WTC11 (cell line): ENCODE measurements around the gene B9D2. TPM values are rescaled to one million over a fixed set of nuclear protein-coding genes. Genes with fewer than 3 reads are reported as not detected.

Experiments
- ATAC-seq: fragments of 200-7000 bp; cut with Tn5 transposase; 2 replicates; pipeline ENCODE4 v1.10.0; 2021; ENCODE audit warnings: mild to moderate bottlenecking, moderate library complexity
- CTCF ChIA-PET: fragments of 300-600 bp; sonication (Branson Sonifier 250); formaldehyde crosslinking; loops from one replicate; lab custom pipeline; 2021; ENCODE audit warnings: antibody characterized with exemption; lab: Charles Lee
- POLR2A ChIA-PET: fragments of 350-600 bp; sonication (Branson Sonifier 250); formaldehyde crosslinking; loops from one replicate; lab custom pipeline; 2021; ENCODE audit warnings: antibody characterized with exemption; lab: Charles Lee
- DNase-seq: peaks from one replicate; pipeline ENCODE4 v3.0.0; 2021; ENCODE audit warnings: low spot score
- H3K27ac Mint-ChIP-seq: 2 replicates; pipeline ENCODE4 v1.8.0; 2021; ENCODE audit warnings: mixed read lengths
- H3K27me3 Mint-ChIP-seq: 2 replicates; pipeline ENCODE4 v1.8.0; 2021; ENCODE audit warnings: low read depth, mild to moderate bottlenecking, moderate library complexity, mixed read lengths
- H3K36me3 Mint-ChIP-seq: 2 replicates; pipeline ENCODE4 v1.8.0; 2021; ENCODE audit warnings: mixed read lengths
- H3K4me1 Mint-ChIP-seq: 2 replicates; pipeline ENCODE4 v1.8.0; 2022; ENCODE audit warnings: mixed read lengths
- H3K4me3 Mint-ChIP-seq: 2 replicates; pipeline ENCODE4 v1.8.0; 2021; ENCODE audit warnings: mild to moderate bottlenecking, moderate library complexity, mixed read lengths
- H3K9me3 Mint-ChIP-seq: 2 replicates; pipeline ENCODE4 v1.8.0; 2021; ENCODE audit warnings: mixed read lengths
- CBFB ChIP-seq: sonication (generic); formaldehyde crosslinking; IDR thresholded peaks from 2 replicates; pipeline ENCODE4 v1.8.1; 2022; ENCODE audit warnings: mild to moderate bottlenecking, low read depth, missing genetic modification reagents
- CDX4 ChIP-seq: fragments of 250-450 bp; sonication (Bioruptor Pico); IDR thresholded peaks from 2 replicates; pipeline ENCODE4 v1.9.0; 2021; ENCODE audit warnings: moderate library complexity, mild to moderate bottlenecking, inconsistent platforms, borderline replicate concordance
- E2F1 ChIP-seq: sonication (generic); formaldehyde crosslinking; IDR thresholded peaks from 2 replicates; pipeline ENCODE4 v1.8.0; 2022; ENCODE audit warnings: mild to moderate bottlenecking, missing genetic modification reagents
- ERG ChIP-seq: fragments of 250-450 bp; sonication (Bioruptor Pico); IDR thresholded peaks from 2 replicates; pipeline ENCODE4 v1.8.0; 2021; ENCODE audit warnings: mild to moderate bottlenecking
- FOXP1 ChIP-seq: sonication (generic); formaldehyde crosslinking; IDR thresholded peaks from 2 replicates; pipeline ENCODE4 v1.8.0; 2022; ENCODE audit warnings: missing genetic modification reagents, mild to moderate bottlenecking, moderate library complexity, borderline replicate concordance
- GABPB1 ChIP-seq: sonication (generic); formaldehyde crosslinking; IDR thresholded peaks from 2 replicates; pipeline ENCODE4 v1.8.1; 2023; ENCODE audit warnings: mild to moderate bottlenecking, missing genetic modification reagents
- HMGXB4 ChIP-seq: sonication (generic); formaldehyde crosslinking; IDR thresholded peaks from 2 replicates; pipeline ENCODE4 v1.8.1; 2023; ENCODE audit warnings: mild to moderate bottlenecking, moderate library complexity, missing genetic modification reagents
- JUN ChIP-seq: sonication (generic); formaldehyde crosslinking; IDR thresholded peaks from 2 replicates; pipeline ENCODE4 v1.8.0; 2023; ENCODE audit warnings: mild to moderate bottlenecking, missing genetic modification reagents
- KAT7 ChIP-seq: sonication (generic); formaldehyde crosslinking; IDR thresholded peaks from 2 replicates; pipeline ENCODE4 v1.8.1; 2023; ENCODE audit warnings: missing genetic modification reagents, mild to moderate bottlenecking, borderline replicate concordance
- SOX15 ChIP-seq: fragments of 250-450 bp; sonication (Bioruptor Pico); IDR thresholded peaks from 2 replicates; pipeline ENCODE4 v1.9.0; 2021; ENCODE audit warnings: mild to moderate bottlenecking
- TEAD4 ChIP-seq: sonication (generic); formaldehyde crosslinking; IDR thresholded peaks from 2 replicates; pipeline ENCODE4 v1.8.0; 2022; ENCODE audit warnings: mild to moderate bottlenecking, missing genetic modification reagents
- USF2 ChIP-seq: sonication (generic); formaldehyde crosslinking; IDR thresholded peaks from 2 replicates; pipeline ENCODE4 v1.8.1; 2023; ENCODE audit warnings: mild to moderate bottlenecking, missing genetic modification reagents, moderate library complexity
- ZNF416 ChIP-seq: fragments of 250-450 bp; sonication (Bioruptor Pico); IDR thresholded peaks from 2 replicates; pipeline ENCODE4 v1.9.0; 2021; ENCODE audit warnings: mild to moderate bottlenecking, inconsistent platforms
- ZNF423 ChIP-seq: fragments of 250-450 bp; sonication (Bioruptor Pico); IDR thresholded peaks from 2 replicates; pipeline ENCODE4 v2.1.2; 2022; ENCODE audit warnings: mild to moderate bottlenecking, moderate library complexity
- ZNF425 ChIP-seq: fragments of 250-450 bp; sonication (Bioruptor Pico); conservative IDR thresholded peaks from 2 replicates; pipeline ENCODE4 v1.9.0; 2021; ENCODE audit warnings: mild to moderate bottlenecking
- total RNA-seq: library from RNA; stranded (reverse); gene quantifications from 3 replicates; pipeline ENCODE4 v1.2.3, GENCODE V29; 2021
- TF ChIP-seq, protein P1 (sequence below): sonication (generic); formaldehyde crosslinking; IDR thresholded peaks from 2 replicates; pipeline ENCODE4 v1.8.0; 2022; ENCODE audit warnings: mild to moderate bottlenecking, missing genetic modification reagents
- TF ChIP-seq, protein P2 (sequence below): sonication (generic); formaldehyde crosslinking; conservative IDR thresholded peaks from 2 replicates; pipeline ENCODE4 v1.8.1; 2022; ENCODE audit warnings: mild to moderate bottlenecking, missing genetic modification reagents
- TF ChIP-seq, protein P3 (sequence below): sonication (generic); formaldehyde crosslinking; IDR thresholded peaks from 2 replicates; pipeline ENCODE4 v1.8.1; 2022; ENCODE audit warnings: missing genetic modification reagents, borderline replicate concordance

B9D2 gene
- total RNA-seq, 1 experiment from 2014 or later, result 4.7 TPM

DNA sequence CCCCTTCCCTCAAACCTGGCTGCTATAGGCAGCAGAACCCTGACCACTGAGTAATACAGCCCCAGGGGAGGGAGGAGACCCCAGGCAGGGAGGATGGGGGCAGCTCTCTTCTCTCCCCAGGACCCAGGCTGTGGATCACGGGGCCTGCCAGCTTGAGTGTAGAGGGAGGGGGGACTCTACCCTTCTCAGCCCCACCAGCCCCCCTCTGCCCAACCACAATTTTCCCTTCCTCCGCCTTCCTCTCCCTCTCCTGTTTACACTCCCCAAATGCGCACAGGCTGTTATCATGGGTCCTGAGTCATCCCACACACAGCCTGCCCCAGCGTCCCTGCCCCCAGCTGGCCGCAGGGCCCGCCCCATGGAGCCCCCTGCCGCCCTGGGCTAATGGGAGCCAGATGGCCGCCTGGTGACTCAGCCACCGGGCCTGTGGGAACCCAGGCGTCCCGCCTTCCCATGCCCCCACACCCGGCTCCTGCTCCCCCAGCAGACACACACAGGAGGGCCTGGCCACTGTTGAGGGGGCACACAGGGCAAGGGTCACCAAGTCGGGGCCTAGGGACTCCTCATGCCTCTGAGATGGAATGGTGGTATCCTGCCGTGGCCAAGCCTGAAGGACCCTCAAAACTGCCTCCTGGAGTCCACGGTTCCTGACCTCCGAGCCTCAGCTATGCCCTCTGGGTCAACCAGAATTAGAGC lies 40.4 kb downstream of the B9D2 start:
- DNase-seq, result no peak
- CTCF ChIA-PET, result interaction anchor here (0.7 to 3.4 kb wide), 3 partner anchors 15 to 247 kb away, joined by 3 to 66 read pairs (median 16); partner anchors contain the start of gene TGFB1

GRCh38 chr19:41323023-41323422 lies 40.9 kb downstream of the B9D2 start:
- no peaks in the 10 kb centered on the region for H3K9me3 Mint-ChIP-seq
- CTCF ChIA-PET, result interaction anchor here (1.5 to 3.4 kb wide), 5 partner anchors 8 to 248 kb away, joined by 7 to 66 read pairs (median 15); partner anchors contain the start of gene TGFB1
- no peak for ATAC-seq
- peaks cover 9% of the 10 kb centered on the region for H3K36me3 Mint-ChIP-seq
- POLR2A ChIA-PET, result no interaction called here
- TF ChIP-seq ZNF416 (CRISPR knock-in tag), result no peak
- H3K27me3 Mint-ChIP-seq, result no peaks in the 10 kb centered on the region; the same call in 1 of the 2 replicates
- H3K4me3 Mint-ChIP-seq, result no peak overlapping the region
- peak overlapping the region; percentile 63 for H3K27ac Mint-ChIP-seq
- H3K4me1 Mint-ChIP-seq, result peaks cover 52% of the 10 kb centered on the region
- no peak for DNase-seq

More for the DNA sequence above, 40.4 kb downstream of the B9D2 start:
- POLR2A ChIA-PET, result no interaction called here
- Mint-ChIP-seq H3K36me3 (peaks cover 4% of the 10 kb centered on the region), H3K4me3 (no peak overlapping the region; the same call in 1 of the 2 replicates), H3K9me3 (no peaks in the 10 kb centered on the region), H3K4me1 (peaks cover 57% of the 10 kb centered on the region), H3K27ac (peak overlapping the region; percentile 73), H3K27me3 (no peaks in the 10 kb centered on the region; the same call in 1 of the 2 replicates)
- no peak for ATAC-seq
- TF ChIP-seq ERG (no peak), TEAD4 (CRISPR knock-in tag) (no peak), E2F1 (no peak), USF2 (CRISPR knock-in tag) (no peak), ZNF423 (CRISPR knock-in tag) (peak; percentile 40; the same call in 1 of the 2 replicates), CBFB (no peak), JUN (CRISPR knock-in tag) (no peak), ZNF425 (no peak), GABPB1 (0 out of 2 replicates have a peak, but pooled peaks have one; percentile 15)

DNA sequence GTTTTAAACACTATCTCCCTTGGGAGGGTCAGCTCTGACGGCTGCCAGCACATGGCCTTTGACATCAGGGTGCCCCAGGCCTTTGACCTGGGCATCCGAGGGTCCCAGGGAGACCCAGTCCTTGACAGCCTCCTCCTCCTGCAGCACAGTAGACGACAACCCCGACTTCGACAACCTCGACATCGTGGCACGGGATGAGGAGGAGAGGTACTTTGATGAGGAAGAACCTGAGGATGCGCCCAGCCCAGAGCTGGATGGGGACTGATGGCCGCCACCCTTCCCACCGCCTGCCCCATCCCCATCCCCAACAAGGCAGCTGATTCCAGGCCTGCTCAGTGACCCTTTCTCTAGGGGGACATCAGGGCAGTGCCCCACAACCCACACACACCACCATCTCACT lies 41.5 kb downstream of the B9D2 start:
- peaks cover 15% of the 10 kb centered on the region for H3K36me3 Mint-ChIP-seq
- no peak overlapping the region for H3K4me3 Mint-ChIP-seq
- no peaks in the 10 kb centered on the region; the same call in 1 of the 2 replicates for H3K27me3 Mint-ChIP-seq
- H3K9me3 Mint-ChIP-seq, result no peaks in the 10 kb centered on the region
- POLR2A ChIA-PET, result interaction anchor here (1.7 kb wide), 1 partner anchor 12 kb away, joined by 8 read pairs; the partner anchor contains the start of gene CCDC97
- no peak overlapping the region; the same call in 1 of the 2 replicates for H3K27ac Mint-ChIP-seq
- DNase-seq (no peak), ATAC-seq (no peak)
- peaks cover 48% of the 10 kb centered on the region for H3K4me1 Mint-ChIP-seq
- CTCF ChIA-PET, result interaction anchor here (0.5 to 3.4 kb wide), 23 partner anchors 9 to 544 kb away, joined by 3 to 66 read pairs (median 5); partner anchors contain the start of genes B3GNT8, B9D2, CCDC97 and RAB4B
- TF ChIP-seq SOX15 (CRISPR knock-in tag), result no peak
- no peak for TF ChIP-seq FOXP1 (CRISPR knock-in tag)
- no peak for TF ChIP-seq CDX4 (CRISPR knock-in tag)
- TF ChIP-seq KAT7 (CRISPR knock-in tag), result no peak
- TF ChIP-seq HMGXB4 (CRISPR knock-in tag), result no peak
- TF ChIP-seq, protein P1, sequence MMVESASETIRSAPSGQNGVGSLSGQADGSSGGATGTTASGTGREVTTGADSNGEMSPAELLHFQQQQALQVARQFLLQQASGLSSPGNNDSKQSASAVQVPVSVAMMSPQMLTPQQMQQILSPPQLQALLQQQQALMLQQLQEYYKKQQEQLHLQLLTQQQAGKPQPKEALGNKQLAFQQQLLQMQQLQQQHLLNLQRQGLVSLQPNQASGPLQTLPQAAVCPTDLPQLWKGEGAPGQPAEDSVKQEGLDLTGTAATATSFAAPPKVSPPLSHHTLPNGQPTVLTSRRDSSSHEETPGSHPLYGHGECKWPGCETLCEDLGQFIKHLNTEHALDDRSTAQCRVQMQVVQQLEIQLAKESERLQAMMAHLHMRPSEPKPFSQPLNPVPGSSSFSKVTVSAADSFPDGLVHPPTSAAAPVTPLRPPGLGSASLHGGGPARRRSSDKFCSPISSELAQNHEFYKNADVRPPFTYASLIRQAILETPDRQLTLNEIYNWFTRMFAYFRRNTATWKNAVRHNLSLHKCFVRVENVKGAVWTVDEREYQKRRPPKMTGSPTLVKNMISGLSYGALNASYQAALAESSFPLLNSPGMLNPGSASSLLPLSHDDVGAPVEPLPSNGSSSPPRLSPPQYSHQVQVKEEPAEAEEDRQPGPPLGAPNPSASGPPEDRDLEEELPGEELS, result no peak
- TF ChIP-seq, protein P2, sequence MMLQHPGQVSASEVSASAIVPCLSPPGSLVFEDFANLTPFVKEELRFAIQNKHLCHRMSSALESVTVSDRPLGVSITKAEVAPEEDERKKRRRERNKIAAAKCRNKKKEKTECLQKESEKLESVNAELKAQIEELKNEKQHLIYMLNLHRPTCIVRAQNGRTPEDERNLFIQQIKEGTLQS (CRISPR knock-in tag), result no peak
- TF ChIP-seq, protein P3, sequence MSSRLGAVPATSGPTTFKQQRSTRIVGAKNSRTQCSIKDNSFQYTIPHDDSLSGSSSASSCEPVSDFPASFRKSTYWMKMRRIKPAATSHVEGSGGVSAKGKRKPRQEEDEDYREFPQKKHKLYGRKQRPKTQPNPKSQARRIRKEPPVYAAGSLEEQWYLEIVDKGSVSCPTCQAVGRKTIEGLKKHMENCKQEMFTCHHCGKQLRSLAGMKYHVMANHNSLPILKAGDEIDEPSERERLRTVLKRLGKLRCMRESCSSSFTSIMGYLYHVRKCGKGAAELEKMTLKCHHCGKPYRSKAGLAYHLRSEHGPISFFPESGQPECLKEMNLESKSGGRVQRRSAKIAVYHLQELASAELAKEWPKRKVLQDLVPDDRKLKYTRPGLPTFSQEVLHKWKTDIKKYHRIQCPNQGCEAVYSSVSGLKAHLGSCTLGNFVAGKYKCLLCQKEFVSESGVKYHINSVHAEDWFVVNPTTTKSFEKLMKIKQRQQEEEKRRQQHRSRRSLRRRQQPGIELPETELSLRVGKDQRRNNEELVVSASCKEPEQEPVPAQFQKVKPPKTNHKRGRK (CRISPR knock-in tag), result no peak
